Activated T-helper 1 cell treated with anti-CD3 and anti-CD28 coated beads, Interleukin-12 subunit alpha, Interleukin-12 subunit beta, Interleukin-2, Interleukin-4 antibody, amounts not matched to agents 30 ng/mL and 10 ng/mL and 1 ng/mL, durations not matched to agents 14 hours and 24 hours and 36 hours (primary cell): ENCODE measurements around the gene WDFY2. TPM values are rescaled to one million over a fixed set of nuclear protein-coding genes. Genes with fewer than 3 reads are reported as not detected.
A peak's percentile ranks its signal among the peaks of the same experiment; 100 is the strongest.
"Not testable (repeated sequence)": the region's sequence is repeated elsewhere in the genome, so short reads cannot be mapped to it uniquely, and the experiment has no call there.

Experiments used
- DNase-seq: peaks from one replicate; pipeline ENCODE4 v3.0.0; 2021; ENCODE audit warnings: low spot score
- H3K27ac Mint-ChIP-seq: one replicate; pipeline ENCODE4 v1.8.0; 2021; ENCODE audit warnings: mild to moderate bottlenecking, mixed read lengths
- H3K27me3 Mint-ChIP-seq: one replicate; pipeline ENCODE4 v1.8.0; 2022; ENCODE audit warnings: mild to moderate bottlenecking, moderate library complexity, mixed read lengths; ENCODE audit not compliant: insufficient read depth
- H3K36me3 Mint-ChIP-seq: one replicate; pipeline ENCODE4 v1.8.0; 2021; ENCODE audit warnings: low read depth, mixed read lengths
- H3K4me1 Mint-ChIP-seq: one replicate; pipeline ENCODE4 v1.8.0; 2021; ENCODE audit warnings: low read depth, mixed read lengths
- H3K4me3 Mint-ChIP-seq: one replicate; pipeline ENCODE4 v1.8.0; 2021; ENCODE audit warnings: mild to moderate bottlenecking, moderate library complexity, mixed read lengths
- H3K9me3 Mint-ChIP-seq: one replicate; pipeline ENCODE4 v1.8.0; 2021; ENCODE audit warnings: mixed read lengths
- intact Hi-C: fragments of 100-400 bp; cut with micrococcal nuclease; formaldehyde crosslinking; loops from one replicate; pipeline ENCODE4 v1.15.1; 2024
- total RNA-seq: library from RNA; stranded (reverse); gene quantifications from 2 replicates; pipeline ENCODE4 v1.2.3, GENCODE V29; 2022

The WDFY2 gene
- total RNA-seq, 1 donor from 2014 or later: 7.5 TPM

DNA sequence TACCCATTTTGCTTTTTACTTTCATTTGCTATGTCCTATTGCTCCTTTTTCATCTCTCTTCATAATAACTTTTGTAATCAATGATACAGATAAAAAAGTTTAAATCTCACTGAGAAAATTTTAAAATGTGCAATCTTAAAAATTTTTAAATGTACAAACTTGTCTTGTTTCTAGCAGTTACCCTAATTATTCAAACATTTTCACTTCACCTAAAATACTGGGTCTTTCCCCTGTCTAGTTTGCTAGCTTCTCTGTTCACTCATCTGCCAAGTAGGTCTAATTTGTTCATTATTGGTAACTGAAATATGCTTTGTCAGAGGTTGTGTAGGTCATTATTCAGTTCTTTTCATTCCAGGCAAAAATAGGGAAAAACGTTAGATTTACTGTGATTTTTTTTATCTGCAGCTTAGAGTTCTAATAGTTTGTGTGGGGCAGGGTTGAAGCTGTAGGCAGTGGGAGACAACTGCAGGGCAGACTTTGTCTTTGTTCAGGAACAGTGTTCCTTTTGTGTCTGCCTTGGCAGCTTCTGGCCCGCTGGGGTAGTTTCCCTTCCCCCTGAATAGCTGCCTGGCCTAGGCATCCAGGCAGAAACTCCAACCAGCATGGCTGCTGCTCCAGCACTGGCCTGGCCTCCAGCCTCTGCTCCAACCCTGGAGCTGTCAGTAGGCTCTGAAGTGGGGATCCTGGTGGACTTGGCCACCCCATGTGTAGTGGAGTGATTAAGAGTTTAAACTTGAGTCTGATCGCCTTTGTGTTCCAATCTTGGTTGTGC, 48.5 kb downstream of the WDFY2 start:
- Mint-ChIP-seq H3K27me3 (no peaks in the 10 kb centered on the region), H3K4me3 (no peak overlapping the region), H3K36me3 (peaks cover 1% of the 10 kb centered on the region), H3K4me1 (peaks cover 50% of the 10 kb centered on the region), H3K9me3 (no peaks in the 10 kb centered on the region), H3K27ac (no peak overlapping the region)
- DNase-seq: no peak
- intact Hi-C loops: no loop called here

DNA sequence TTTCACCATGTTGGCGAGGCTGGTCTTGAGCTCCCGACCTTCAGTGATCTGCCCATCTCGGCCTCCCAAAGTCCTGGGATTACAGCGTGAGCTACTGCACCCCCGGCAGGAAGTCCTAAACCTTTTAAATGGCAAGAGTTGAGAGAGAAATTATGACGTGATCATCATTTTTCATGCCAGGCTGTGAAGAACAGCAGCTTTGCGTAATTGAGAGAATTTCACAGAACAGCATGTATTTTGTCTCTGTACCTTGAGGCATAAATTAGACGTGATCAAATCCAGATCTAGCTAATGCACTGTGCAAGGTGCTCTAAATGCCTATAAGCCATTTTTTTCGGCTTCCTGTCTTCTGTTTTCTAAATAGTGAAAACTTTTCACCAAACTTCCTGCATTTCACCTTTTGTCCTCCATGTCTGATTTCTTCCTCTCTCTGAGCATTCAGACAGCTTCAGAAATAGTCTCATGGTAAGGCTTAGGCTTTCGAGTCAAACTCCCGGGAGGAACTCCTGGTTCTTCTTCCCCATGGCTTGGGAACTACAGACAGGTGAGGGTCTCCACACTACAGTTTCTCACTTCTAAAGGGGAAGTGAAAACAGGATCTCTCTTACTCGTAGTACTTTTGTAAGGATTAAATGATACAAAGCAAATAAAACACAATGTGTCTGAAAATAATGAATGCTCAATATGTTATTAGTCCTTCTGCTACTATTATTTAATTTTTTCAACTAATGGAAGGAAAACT, 51.0 kb downstream of the WDFY2 start:
- intact Hi-C loops: no loop called here
- DNase-seq: no peak
- no peaks in the 10 kb centered on the region for H3K27me3 Mint-ChIP-seq
- H3K4me1 Mint-ChIP-seq: peaks cover 43% of the 10 kb centered on the region
- peaks cover 1% of the 10 kb centered on the region for H3K36me3 Mint-ChIP-seq
- H3K4me3 Mint-ChIP-seq: no peak overlapping the region
- H3K27ac Mint-ChIP-seq: no peak overlapping the region
- no peaks in the 10 kb centered on the region for H3K9me3 Mint-ChIP-seq

- Mint-ChIP-seq H3K36me3 (peaks cover 1% of the 10 kb centered on the region), H3K27ac (no peak overlapping the region), H3K9me3 (no peaks in the 10 kb centered on the region), H3K4me3 (no peak overlapping the region), H3K4me1 (peaks cover 41% of the 10 kb centered on the region), H3K27me3 (no peaks in the 10 kb centered on the region)
- no peak for DNase-seq
- intact Hi-C loops: no loop called here
Observed at GRCh38 chr13:51636349-51636890, 52.2 kb downstream of the WDFY2 start.

GRCh38 chr13:51637852-51638215, 53.6 kb downstream of the WDFY2 start:
- intact Hi-C loops: no loop called here
- DNase-seq: no peak
- Mint-ChIP-seq H3K36me3 (peaks cover 1% of the 10 kb centered on the region), H3K27me3 (no peaks in the 10 kb centered on the region), H3K9me3 (no peaks in the 10 kb centered on the region), H3K4me1 (peaks cover 34% of the 10 kb centered on the region), H3K4me3 (no peak overlapping the region), H3K27ac (no peak overlapping the region)

GRCh38 chr13:51638216-51638871, 54.1 kb downstream of the WDFY2 start:
- no peak overlapping the region for H3K27ac Mint-ChIP-seq
- DNase-seq: no peak
- peaks cover 1% of the 10 kb centered on the region for H3K36me3 Mint-ChIP-seq
- no peaks in the 10 kb centered on the region for H3K9me3 Mint-ChIP-seq
- peaks cover 33% of the 10 kb centered on the region for H3K4me1 Mint-ChIP-seq
- no peaks in the 10 kb centered on the region for H3K27me3 Mint-ChIP-seq
- intact Hi-C loops: no loop called here
- H3K4me3 Mint-ChIP-seq: no peak overlapping the region

DNA sequence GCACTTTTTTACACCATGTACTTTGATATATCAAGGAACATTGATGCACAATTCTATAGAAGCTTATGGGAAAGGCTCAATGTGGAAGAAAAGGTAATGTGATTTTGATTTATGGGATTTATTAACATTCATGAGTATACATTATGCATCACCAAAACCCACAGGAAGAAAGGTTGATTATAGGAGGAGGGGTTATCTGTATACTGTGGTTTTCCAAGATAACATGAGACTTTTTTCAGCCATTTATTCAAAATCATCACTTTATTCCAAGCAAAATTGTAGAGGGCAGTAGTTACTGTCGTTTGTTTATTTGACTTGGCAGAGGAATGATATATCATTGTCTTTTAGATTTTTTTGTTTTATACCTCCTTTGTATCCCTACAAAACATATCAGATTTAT, 54.9 kb downstream of the WDFY2 start:
- no peak for DNase-seq
- no peaks in the 10 kb centered on the region for H3K9me3 Mint-ChIP-seq
- peaks cover 39% of the 10 kb centered on the region for H3K4me1 Mint-ChIP-seq
- no peak overlapping the region for H3K4me3 Mint-ChIP-seq
- peaks cover 1% of the 10 kb centered on the region for H3K36me3 Mint-ChIP-seq
- H3K27me3 Mint-ChIP-seq: no peaks in the 10 kb centered on the region
- intact Hi-C loops: no loop called here
- H3K27ac Mint-ChIP-seq: no peak overlapping the region

- H3K4me3 Mint-ChIP-seq, H3K27ac Mint-ChIP-seq, H3K9me3 Mint-ChIP-seq, DNase-seq, H3K27me3 Mint-ChIP-seq, H3K36me3 Mint-ChIP-seq, intact Hi-C loops: not testable (repeated sequence)
- peaks cover 39% of the 10 kb centered on the region for H3K4me1 Mint-ChIP-seq
Observed at GRCh38 chr13:51640696-51641095, 56.4 kb downstream of the WDFY2 start.

GRCh38 chr13:51643105-51643881, 59.0 kb downstream of the WDFY2 start:
- intact Hi-C loops: no loop called here
- no peak for DNase-seq
- Mint-ChIP-seq H3K4me3 (no peak overlapping the region), H3K4me1 (peaks cover 33% of the 10 kb centered on the region), H3K9me3 (no peaks in the 10 kb centered on the region), H3K27me3 (no peaks in the 10 kb centered on the region), H3K36me3 (peaks cover 3% of the 10 kb centered on the region), H3K27ac (no peak overlapping the region)

DNA sequence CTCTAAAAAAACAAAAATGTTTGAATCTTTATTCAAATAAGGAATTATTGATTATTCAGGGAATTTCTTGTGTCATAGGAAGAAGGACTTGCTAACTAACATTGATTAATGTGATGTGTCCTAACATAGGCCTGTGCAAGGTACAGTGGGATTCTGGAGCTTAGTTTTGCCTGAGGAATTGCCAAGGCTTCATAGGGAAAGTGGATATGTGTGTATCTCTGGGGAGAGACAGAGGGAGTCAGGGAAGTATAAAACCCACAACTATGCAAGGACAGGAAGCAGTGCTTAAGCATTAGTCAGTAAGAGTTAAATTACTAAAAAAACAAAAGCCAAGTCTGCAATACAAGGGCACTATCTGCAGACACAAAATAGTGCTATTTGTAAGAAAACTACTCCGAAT, 59.6 kb downstream of the WDFY2 start:
- Mint-ChIP-seq H3K36me3 (peaks cover 3% of the 10 kb centered on the region), H3K27me3 (no peaks in the 10 kb centered on the region), H3K4me3 (no peak overlapping the region), H3K4me1 (peaks cover 33% of the 10 kb centered on the region), H3K27ac (no peak overlapping the region), H3K9me3 (no peaks in the 10 kb centered on the region)
- no peak for DNase-seq
- intact Hi-C loops: loop anchor here (2.0 kb wide), 1 partner anchor 59 kb away; the partner anchor contains the start of gene WDFY2

GRCh38 chr13:51644654-51645053, 60.4 kb downstream of the WDFY2 start:
- H3K27me3 Mint-ChIP-seq: no peaks in the 10 kb centered on the region
- peaks cover 3% of the 10 kb centered on the region for H3K36me3 Mint-ChIP-seq
- H3K4me3 Mint-ChIP-seq: no peak overlapping the region
- no peaks in the 10 kb centered on the region for H3K9me3 Mint-ChIP-seq
- DNase-seq: no peak
- peaks cover 33% of the 10 kb centered on the region for H3K4me1 Mint-ChIP-seq
- H3K27ac Mint-ChIP-seq: no peak overlapping the region
- intact Hi-C loops: loop anchor here (2.0 kb wide), 1 partner anchor 60 kb away; the partner anchor contains the start of gene WDFY2

- Mint-ChIP-seq H3K4me1 (peaks cover 33% of the 10 kb centered on the region), H3K27ac (peak overlapping the region; percentile 62), H3K36me3 (peaks cover 3% of the 10 kb centered on the region), H3K4me3 (peak overlapping the region; percentile 40), H3K9me3 (no peaks in the 10 kb centered on the region), H3K27me3 (no peaks in the 10 kb centered on the region)
- intact Hi-C loops: loop anchor here (2.0 kb wide), 1 partner anchor 60 kb away; the partner anchor contains the start of gene WDFY2
- no peak for DNase-seq
Observed at GRCh38 chr13:51645154-51645650, 60.9 kb downstream of the WDFY2 start.
